Astrocyte (in vitro differentiated cells and primary cell): Measurements from ENCODE around the gene CAPN9.

Source experiments
- CTCF ChIP-seq: IDR thresholded peaks from 2 replicates; pipeline ENCODE4 v1.5.1; 2011; ENCODE audit warnings: low read depth, mild to moderate bottlenecking, inconsistent platforms, low read length, moderate library complexity; ENCODE audit not compliant: insufficient read depth
- EZH2 ChIP-seq: IDR thresholded peaks from 2 replicates; pipeline ENCODE4 v1.6.1; 2012; ENCODE audit warnings: mild to moderate bottlenecking, low read length, inconsistent platforms; ENCODE audit not compliant: insufficient read depth

- TF ChIP-seq CTCF = no peak
- TF ChIP-seq EZH2 = no peak
Measured at GRCh38 chr1:230770317-230770716, 23.1 kb downstream of the CAPN9 start.
